ENCODE data around the gene PABPN1.
A peak's percentile ranks its signal among the peaks of the same experiment; 100 is the strongest.

PABPN1 gene

DNA sequence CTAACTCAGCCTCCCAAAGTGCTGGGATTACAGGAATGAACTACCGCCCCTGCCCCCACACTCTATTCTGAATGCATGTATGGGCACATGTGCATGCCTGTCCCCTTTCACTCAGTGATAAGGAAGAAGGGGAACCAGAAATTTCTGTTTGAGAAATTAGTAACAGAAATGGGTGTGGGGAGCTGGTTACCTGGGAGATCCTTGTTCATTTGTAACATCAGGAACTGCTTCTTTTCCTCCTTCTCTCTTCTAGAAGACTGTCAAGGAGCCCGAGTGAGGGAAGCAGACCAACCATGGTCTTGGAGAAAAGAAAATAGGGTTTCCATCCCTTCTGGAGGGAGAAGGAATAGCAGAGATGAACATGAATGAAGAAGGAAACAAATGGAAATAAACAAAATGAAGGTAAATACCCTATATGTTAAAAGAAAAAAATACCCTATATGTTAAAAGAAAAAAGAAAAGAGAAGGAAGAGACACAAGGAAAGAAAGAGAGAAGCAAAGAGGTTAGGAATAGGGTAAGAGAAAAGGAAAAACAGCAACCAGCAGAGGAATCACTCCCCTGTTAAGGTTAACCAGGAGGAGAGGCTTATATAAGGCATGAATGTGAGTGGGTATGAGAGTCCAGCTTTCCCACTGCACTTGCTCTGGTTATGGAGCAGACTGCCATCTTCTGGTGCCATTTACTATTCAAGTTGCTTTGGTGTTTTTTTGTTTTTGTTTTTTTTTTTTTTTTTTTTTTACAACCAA is 21.9 kb upstream of the PABPN1 start:
- Histone ChIP-seq H3K36me3 (ENCODE audit: insufficient read depth, low read length) (peaks cover 17% of the 10 kb centered on the region; the same call in 1 of the 2 replicates), H3K9ac (ENCODE audit: low read length) (no peak overlapping the region), H3K27ac (ENCODE audit: low read depth, low read length, poor library complexity, severe bottlenecking) (no peak overlapping the region)

DNA sequence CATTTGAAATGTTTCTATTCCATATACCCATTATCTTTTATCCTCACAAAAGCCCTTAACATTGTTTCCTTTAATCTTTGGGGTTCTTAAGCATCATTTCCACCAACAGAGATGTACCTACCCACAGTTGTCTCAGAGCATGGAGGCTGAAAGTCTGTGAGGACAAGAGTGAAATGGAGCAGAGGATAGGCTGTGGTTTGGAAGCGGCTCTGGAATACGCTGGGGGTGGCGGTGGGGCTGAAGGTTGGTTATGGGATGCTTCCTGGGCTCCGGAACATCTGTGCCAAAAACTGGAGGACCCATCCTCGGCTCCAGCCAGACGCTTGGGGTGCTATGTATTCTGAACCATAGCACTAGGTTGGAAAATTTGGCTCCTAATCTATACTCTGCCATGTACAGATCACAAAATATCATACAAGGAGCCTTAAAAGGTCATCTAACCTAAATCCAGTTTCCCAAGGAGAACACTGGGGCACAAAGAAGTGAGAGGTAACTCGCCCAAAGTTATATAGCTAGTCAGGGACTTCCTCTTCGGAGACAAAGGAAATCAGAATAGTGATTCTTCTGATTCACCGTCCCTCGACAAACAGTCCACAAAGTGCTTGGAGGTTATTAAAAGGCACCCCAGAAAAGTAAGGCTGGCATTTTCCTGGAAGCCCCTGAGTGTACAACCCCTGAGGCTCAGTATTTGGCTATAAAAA is 21.1 kb upstream of the PABPN1 start:
- Histone ChIP-seq H3K4me2 (ENCODE audit: low read length) (peak overlapping the region; percentile 100), H3K9ac (ENCODE audit: low read length) (peak overlapping the region; percentile 97), H3K4me1 (ENCODE audit: insufficient read depth, low read length, severe bottlenecking) (peaks cover 25% of the 10 kb centered on the region), H2AFZ (ENCODE audit: low read length) (no peak overlapping the region), H3K4me3 (ENCODE audit: low read depth, low read length, poor library complexity, severe bottlenecking) (peak overlapping the region; percentile 84), H3K36me3 (ENCODE audit: insufficient read depth, low read length) (peaks cover 17% of the 10 kb centered on the region; the same call in 1 of the 2 replicates), H4K20me1 (ENCODE audit: insufficient read depth, low read length) (no peaks in the 10 kb centered on the region), H3K79me2 (ENCODE audit: insufficient read depth, low read length) (no peaks in the 10 kb centered on the region), H3K27ac (ENCODE audit: low read depth, low read length, poor library complexity, severe bottlenecking) (peak overlapping the region; percentile 73), H3K9me3 (ENCODE audit: low read length) (no peaks in the 10 kb centered on the region), H3K9me2 (ENCODE audit: low read depth, low read length) (no peaks in the 10 kb centered on the region), H3K27me3 (ENCODE audit: insufficient read depth, low read length) (no peaks in the 10 kb centered on the region), H3F3A (ENCODE audit: insufficient read depth, low read length) (no peaks in the 10 kb centered on the region)
- no peak for TF ChIP-seq EZH2 (IDR thresholded peaks at IDR 0.05; ENCODE audit: borderline replicate concordance, low read length)
- TF ChIP-seq, protein P1, sequence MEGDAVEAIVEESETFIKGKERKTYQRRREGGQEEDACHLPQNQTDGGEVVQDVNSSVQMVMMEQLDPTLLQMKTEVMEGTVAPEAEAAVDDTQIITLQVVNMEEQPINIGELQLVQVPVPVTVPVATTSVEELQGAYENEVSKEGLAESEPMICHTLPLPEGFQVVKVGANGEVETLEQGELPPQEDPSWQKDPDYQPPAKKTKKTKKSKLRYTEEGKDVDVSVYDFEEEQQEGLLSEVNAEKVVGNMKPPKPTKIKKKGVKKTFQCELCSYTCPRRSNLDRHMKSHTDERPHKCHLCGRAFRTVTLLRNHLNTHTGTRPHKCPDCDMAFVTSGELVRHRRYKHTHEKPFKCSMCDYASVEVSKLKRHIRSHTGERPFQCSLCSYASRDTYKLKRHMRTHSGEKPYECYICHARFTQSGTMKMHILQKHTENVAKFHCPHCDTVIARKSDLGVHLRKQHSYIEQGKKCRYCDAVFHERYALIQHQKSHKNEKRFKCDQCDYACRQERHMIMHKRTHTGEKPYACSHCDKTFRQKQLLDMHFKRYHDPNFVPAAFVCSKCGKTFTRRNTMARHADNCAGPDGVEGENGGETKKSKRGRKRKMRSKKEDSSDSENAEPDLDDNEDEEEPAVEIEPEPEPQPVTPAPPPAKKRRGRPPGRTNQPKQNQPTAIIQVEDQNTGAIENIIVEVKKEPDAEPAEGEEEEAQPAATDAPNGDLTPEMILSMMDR (IDR thresholded peaks at IDR 0.05; ENCODE audit: low read length): no peak

More for the DNA sequence above, 21.9 kb upstream of the PABPN1 start:
- Histone ChIP-seq H3K9me3 (ENCODE audit: low read length) (no peaks in the 10 kb centered on the region), H4K20me1 (ENCODE audit: insufficient read depth, low read length) (no peaks in the 10 kb centered on the region), H3K27me3 (ENCODE audit: insufficient read depth, low read length) (no peaks in the 10 kb centered on the region), H3F3A (ENCODE audit: insufficient read depth, low read length) (no peaks in the 10 kb centered on the region), H3K4me1 (ENCODE audit: insufficient read depth, low read length, severe bottlenecking) (peaks cover 32% of the 10 kb centered on the region), H3K4me2 (ENCODE audit: low read length) (no peak overlapping the region), H2AFZ (ENCODE audit: low read length) (no peak overlapping the region), H3K79me2 (ENCODE audit: insufficient read depth, low read length) (no peaks in the 10 kb centered on the region), H3K4me3 (ENCODE audit: low read depth, low read length, poor library complexity, severe bottlenecking) (no peak overlapping the region), H3K9me2 (ENCODE audit: low read depth, low read length) (no peaks in the 10 kb centered on the region)
- TF ChIP-seq, protein P1 (IDR thresholded peaks at IDR 0.05; ENCODE audit: low read length): peak; percentile 32; the same call in 1 of the 2 replicates
- no peak for TF ChIP-seq EZH2 (IDR thresholded peaks at IDR 0.05; ENCODE audit: borderline replicate concordance, low read length)

DNA sequence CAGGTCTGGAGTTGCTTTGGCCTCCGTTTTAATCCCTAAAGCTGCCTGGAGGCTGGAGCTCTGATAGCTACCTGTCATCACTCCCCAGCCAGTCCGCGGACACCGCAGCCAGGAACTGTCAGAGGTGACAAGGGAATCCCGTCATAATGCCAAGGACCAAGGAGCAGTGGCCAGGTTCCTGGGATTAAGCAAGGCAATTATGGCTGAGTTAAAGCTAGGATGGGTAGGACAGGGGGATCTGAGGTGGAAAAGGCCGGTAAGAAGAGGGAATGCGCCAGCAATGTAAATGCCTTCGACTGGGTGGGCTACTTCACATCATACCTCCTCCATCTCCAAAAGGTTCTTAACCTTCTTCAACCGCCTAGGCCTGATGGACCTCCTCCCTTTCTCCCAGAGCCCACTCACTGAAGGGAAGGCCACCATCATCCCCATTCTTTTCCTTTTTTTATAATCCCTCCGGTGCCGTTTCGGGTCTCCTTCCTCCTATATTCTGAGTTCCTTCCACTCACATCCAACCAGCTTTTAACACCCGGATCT is 20.5 kb upstream of the PABPN1 start:
- Histone ChIP-seq H2AFZ (ENCODE audit: low read length) (no peak overlapping the region), H3K36me3 (ENCODE audit: insufficient read depth, low read length) (peaks cover 17% of the 10 kb centered on the region; the same call in 1 of the 2 replicates), H3K9me2 (ENCODE audit: low read depth, low read length) (no peaks in the 10 kb centered on the region), H3K4me2 (ENCODE audit: low read length) (peak overlapping the region; percentile 100), H3K9ac (ENCODE audit: low read length) (peak overlapping the region; percentile 97), H3K27ac (ENCODE audit: low read depth, low read length, poor library complexity, severe bottlenecking) (peak overlapping the region; percentile 73), H3K27me3 (ENCODE audit: insufficient read depth, low read length) (no peaks in the 10 kb centered on the region), H3K79me2 (ENCODE audit: insufficient read depth, low read length) (no peaks in the 10 kb centered on the region), H4K20me1 (ENCODE audit: insufficient read depth, low read length) (no peaks in the 10 kb centered on the region), H3K4me3 (ENCODE audit: low read depth, low read length, poor library complexity, severe bottlenecking) (peak overlapping the region; percentile 84), H3K4me1 (ENCODE audit: insufficient read depth, low read length, severe bottlenecking) (peaks cover 18% of the 10 kb centered on the region), H3K9me3 (ENCODE audit: low read length) (no peaks in the 10 kb centered on the region), H3F3A (ENCODE audit: insufficient read depth, low read length) (no peaks in the 10 kb centered on the region)
- TF ChIP-seq, protein P1 (IDR thresholded peaks at IDR 0.05; ENCODE audit: low read length): no peak
- TF ChIP-seq EZH2 (IDR thresholded peaks at IDR 0.05; ENCODE audit: borderline replicate concordance, low read length): no peak

All from OCI-LY1 (cell line).